ENCODE results near the gene CST1.
"Not testable (repeated sequence)": the region's sequence is repeated elsewhere in the genome, so short reads cannot be mapped to it uniquely, and the experiment has no call there.

DNA sequence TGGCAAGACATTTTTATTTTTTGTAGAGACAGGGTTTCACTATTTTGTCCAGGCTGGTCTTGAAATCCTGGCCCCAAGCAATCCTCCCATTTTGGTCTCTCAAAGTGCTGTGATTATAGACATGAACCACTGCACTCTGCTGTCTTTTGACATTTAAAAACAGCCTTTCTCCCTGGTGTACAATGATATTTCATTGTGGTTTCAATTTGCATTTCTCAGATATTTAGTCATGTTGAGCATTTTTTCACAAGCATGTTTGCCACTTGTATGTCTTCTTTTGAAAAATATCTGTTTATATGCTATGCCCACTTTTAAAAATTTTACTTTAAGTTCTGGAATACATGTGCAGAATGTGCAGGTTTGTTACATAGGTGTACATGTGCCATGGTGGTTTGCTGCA is 27.9 kb upstream of the CST1 start:
- TF ChIP-seq, protein P1, sequence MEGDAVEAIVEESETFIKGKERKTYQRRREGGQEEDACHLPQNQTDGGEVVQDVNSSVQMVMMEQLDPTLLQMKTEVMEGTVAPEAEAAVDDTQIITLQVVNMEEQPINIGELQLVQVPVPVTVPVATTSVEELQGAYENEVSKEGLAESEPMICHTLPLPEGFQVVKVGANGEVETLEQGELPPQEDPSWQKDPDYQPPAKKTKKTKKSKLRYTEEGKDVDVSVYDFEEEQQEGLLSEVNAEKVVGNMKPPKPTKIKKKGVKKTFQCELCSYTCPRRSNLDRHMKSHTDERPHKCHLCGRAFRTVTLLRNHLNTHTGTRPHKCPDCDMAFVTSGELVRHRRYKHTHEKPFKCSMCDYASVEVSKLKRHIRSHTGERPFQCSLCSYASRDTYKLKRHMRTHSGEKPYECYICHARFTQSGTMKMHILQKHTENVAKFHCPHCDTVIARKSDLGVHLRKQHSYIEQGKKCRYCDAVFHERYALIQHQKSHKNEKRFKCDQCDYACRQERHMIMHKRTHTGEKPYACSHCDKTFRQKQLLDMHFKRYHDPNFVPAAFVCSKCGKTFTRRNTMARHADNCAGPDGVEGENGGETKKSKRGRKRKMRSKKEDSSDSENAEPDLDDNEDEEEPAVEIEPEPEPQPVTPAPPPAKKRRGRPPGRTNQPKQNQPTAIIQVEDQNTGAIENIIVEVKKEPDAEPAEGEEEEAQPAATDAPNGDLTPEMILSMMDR (IDR thresholded peaks at IDR 0.05): not testable (repeated sequence)
- TF ChIP-seq POLR2A (IDR thresholded peaks at IDR 0.05): not testable (repeated sequence)
